GM20000 (cell line): ENCODE measurements around the gene TYW1B.
"Not testable (repeated sequence)": the region's sequence is repeated elsewhere in the genome, so short reads cannot be mapped to it uniquely, and the experiment has no call there.

Experiments
- DNase-seq: peaks from one replicate; pipeline ENCODE4 v3.0.0; 2012; ENCODE audit warnings: low spot score

Gene TYW1B

GRCh38 chr7:72827839-72828591, at the start of gene TYW1B:
Gene TYW1B, minus strand, starts transcription at chr7:72828200. Its CDS starts 125 bp downstream, at chr7:72828075.
- peak; percentile 74 for DNase-seq

GRCh38 chr7:72867591-72867990, 39.6 kb upstream of the TYW1B start:
- DNase-seq: not testable (repeated sequence)

- DNase-seq: not testable (repeated sequence)
Observed at GRCh38 chr7:72858846-72859400, 30.9 kb upstream of the TYW1B start.

GRCh38 chr7:72857925-72858324, 29.9 kb upstream of the TYW1B start:
- DNase-seq: not testable (repeated sequence)

GRCh38 chr7:72855261-72855660, 27.3 kb upstream of the TYW1B start:
- DNase-seq: not testable (repeated sequence)

- DNase-seq: not testable (repeated sequence)
Observed at GRCh38 chr7:72852937-72853336, 24.9 kb upstream of the TYW1B start.

- DNase-seq: not testable (repeated sequence)
Observed at GRCh38 chr7:72850746-72851145, 22.7 kb upstream of the TYW1B start.

GRCh38 chr7:72844146-72844545, 16.1 kb upstream of the TYW1B start:
- not testable (repeated sequence) for DNase-seq

GRCh38 chr7:72843166-72843565, 15.2 kb upstream of the TYW1B start:
- DNase-seq: not testable (repeated sequence)

GRCh38 chr7:72840966-72841511, 13.0 kb upstream of the TYW1B start:
- not testable (repeated sequence) for DNase-seq

- not testable (repeated sequence) for DNase-seq
Observed at GRCh38 chr7:72838315-72838714, 10.3 kb upstream of the TYW1B start.

- DNase-seq: not testable (repeated sequence)
Observed at GRCh38 chr7:72837291-72837690, 9.3 kb upstream of the TYW1B start.

GRCh38 chr7:72830567-72830966, 2.6 kb upstream of the TYW1B start:
- DNase-seq: not testable (repeated sequence)

GRCh38 chr7:72829687-72830354, 1.8 kb upstream of the TYW1B start:
- DNase-seq: not testable (repeated sequence)

GRCh38 chr7:72829291-72829686, 1.3 kb upstream of the TYW1B start:
- DNase-seq: peak; percentile 76

- DNase-seq: not testable (repeated sequence)
Observed at GRCh38 chr7:72823765-72824732, 4.0 kb downstream of the TYW1B start.

GRCh38 chr7:72822497-72822896, 5.5 kb downstream of the TYW1B start:
- DNase-seq: not testable (repeated sequence)

GRCh38 chr7:72818663-72819361, 9.2 kb downstream of the TYW1B start:
- not testable (repeated sequence) for DNase-seq

GRCh38 chr7:72817661-72818060, 10.3 kb downstream of the TYW1B start:
- not testable (repeated sequence) for DNase-seq

GRCh38 chr7:72816370-72817157, 11.4 kb downstream of the TYW1B start:
- not testable (repeated sequence) for DNase-seq
